H1 (cell line): ENCODE results near the gene GJB4. TPM values are rescaled to one million over a fixed set of nuclear protein-coding genes. Genes with fewer than 3 reads are reported as not detected.

Experiments
- CTCF ChIA-PET: fragments of 300-600 bp; sonication (Branson Sonifier 250); formaldehyde crosslinking; loops from one replicate; lab custom pipeline; 2021; ENCODE audit not compliant: partially characterized antibody; lab: Charles Lee
- POLR2A ChIA-PET: fragments of 300-600 bp; sonication (Branson Sonifier 250); formaldehyde crosslinking; loops from one replicate; lab custom pipeline; 2021; ENCODE audit warnings: inconsistent platforms; ENCODE audit not compliant: partially characterized antibody; lab: Charles Lee
- DNase-seq, 2 experiments: peaks; one replicate each; pipeline versions ENCODE4 v3.0.0 to v3.0.0-alpha.2; 2010 to 2022; ENCODE audit warnings: low spot score in 2 of 2, low read depth in 1 of 2, mixed read lengths in 1 of 2
- FAIRE-seq: peaks from 2 replicates; lab custom pipeline; 2011; peaks lifted over from hg19 to GRCh38; lab: Jason Lieb, UNC
- H2AFZ ChIP-seq: 2 replicates; pipeline ENCODE4 v1.8.1; 2012; ENCODE audit warnings: low read length, inconsistent platforms
- H2AK5ac ChIP-seq: 2 replicates; pipeline ENCODE4 v1.6.1; 2013; ENCODE audit warnings: low read depth, low read length
- H2BK120ac ChIP-seq: replicated peaks from 2 replicates; pipeline ENCODE3; 2013; ENCODE audit warnings: low read depth, low read length, inconsistent platforms
- H2BK12ac ChIP-seq: 2 replicates; pipeline ENCODE4 v1.6.1; 2013; ENCODE audit warnings: low read depth, low read length
- H2BK15ac ChIP-seq: 2 replicates; pipeline ENCODE4 v1.6.1; 2013; ENCODE audit warnings: low read length
- H2BK20ac ChIP-seq: 2 replicates; pipeline ENCODE4 v1.6.1; 2013; ENCODE audit warnings: low read length
- H2BK5ac ChIP-seq: 2 replicates; pipeline ENCODE4 v1.6.1; 2013; ENCODE audit warnings: low read depth, low read length
- H3K14ac ChIP-seq: 2 replicates; pipeline ENCODE4 v1.6.1; 2013; ENCODE audit warnings: inconsistent platforms; ENCODE audit not compliant: insufficient read length
- H3K18ac ChIP-seq: 2 replicates; pipeline ENCODE4 v1.6.1; 2013; ENCODE audit warnings: low read length; ENCODE audit errors: extremely low read depth
- H3K23ac ChIP-seq: 2 replicates; pipeline ENCODE4 v1.6.1; 2013; ENCODE audit warnings: inconsistent platforms; ENCODE audit not compliant: insufficient read length
- H3K23me2 ChIP-seq: 2 replicates; pipeline ENCODE4 v1.6.1; 2013; ENCODE audit warnings: low read depth, low read length
- H3K27ac ChIP-seq: 2 replicates; pipeline ENCODE4 v1.6.1; 2011; ENCODE audit warnings: low read depth, low read length, inconsistent platforms
- H3K27me3 ChIP-seq, 4 experiments: replicated peaks in 1 of 4; 1 replicate in 1 of 4; 2 replicates in 3 of 4; pipeline versions ENCODE4 v1.6.1 to v1.8.1; 2011 to 2013; ENCODE audit warnings: low read length in 3 of 4, mild to moderate bottlenecking in 3 of 4, inconsistent platforms in 2 of 4, mixed read lengths in 2 of 4, moderate library complexity in 1 of 4; ENCODE audit not compliant: control insufficient read depth in 3 of 4, insufficient read depth in 3 of 4; ENCODE audit errors: extremely low read depth in 1 of 4
- H3K36me3 ChIP-seq, 4 experiments: 2 replicates each; pipeline versions ENCODE4 v1.6.1 to v1.8.1; 2011 to 2013; ENCODE audit warnings: mild to moderate bottlenecking in 4 of 4, low read length in 3 of 4, moderate library complexity in 2 of 4, control low read depth in 1 of 4, inconsistent platforms in 1 of 4; ENCODE audit not compliant: insufficient read depth in 4 of 4, control insufficient read depth in 2 of 4
- H3K4ac ChIP-seq: replicated peaks from 2 replicates; pipeline ENCODE3; 2013; ENCODE audit warnings: low read length, low read depth, mixed read lengths, inconsistent platforms; ENCODE audit not compliant: insufficient read length
- H3K4me1 ChIP-seq, 4 experiments: replicated peaks in 1 of 4; 1 replicate in 1 of 4; 2 replicates in 3 of 4; pipeline versions ENCODE4 v1.6.1 to v1.8.1; 2011 to 2013; ENCODE audit warnings: low read length in 3 of 4, inconsistent platforms in 2 of 4, mixed read lengths in 1 of 4; ENCODE audit not compliant: insufficient read depth in 4 of 4, control insufficient read depth in 3 of 4
- H3K4me2 ChIP-seq, 2 experiments: 2 replicates each; pipeline versions ENCODE4 v1.6.1 to v1.8.1; 2011 to 2013; ENCODE audit warnings: low read depth in 2 of 2, low read length in 2 of 2, control low read depth in 1 of 2, inconsistent platforms in 1 of 2, mild to moderate bottlenecking in 1 of 2; ENCODE audit not compliant: insufficient read depth in 1 of 2
- H3K4me3 ChIP-seq, 4 experiments: fragments of 200-600, 300-600 bp in 1 of 4; sonication (generic), shearing (Covaris generic), sonication (Bioruptor Twin) in 1 of 4; 2 replicates each; pipeline versions ENCODE4 v1.5.1 to v1.8.1; 2011 to 2016; ENCODE audit warnings: low read length in 4 of 4, low read depth in 3 of 4, control low read depth in 2 of 4, inconsistent platforms in 2 of 4, mild to moderate bottlenecking in 2 of 4, mixed read lengths in 1 of 4, moderate library complexity in 1 of 4; ENCODE audit not compliant: insufficient read depth in 2 of 4; ENCODE audit errors: extremely low read depth in 1 of 4
- H3K56ac ChIP-seq: replicated peaks from 2 replicates; pipeline ENCODE3; 2013; ENCODE audit warnings: low read depth, mild to moderate bottlenecking, mixed read lengths, low read length, inconsistent platforms; ENCODE audit not compliant: insufficient read length
- H3K79me1 ChIP-seq: 2 replicates; pipeline ENCODE4 v1.6.1; 2013; ENCODE audit warnings: low read depth, low read length, control low read depth
- H3K79me2 ChIP-seq, 2 experiments: 2 replicates each; pipeline versions ENCODE4 v1.6.1 to v1.8.1; 2012 to 2013; ENCODE audit warnings: low read length in 2 of 2, mild to moderate bottlenecking in 2 of 2, inconsistent platforms in 1 of 2; ENCODE audit not compliant: insufficient read depth in 2 of 2, control insufficient read depth in 1 of 2
- H3K9ac ChIP-seq, 4 experiments: replicated peaks in 1 of 4; 1 replicate in 1 of 4; 2 replicates in 3 of 4; pipeline versions ENCODE4 v1.6.1 to v1.8.1; 2011 to 2013; ENCODE audit warnings: low read depth in 3 of 4, low read length in 3 of 4, control low read depth in 2 of 4, mild to moderate bottlenecking in 2 of 4, moderate library complexity in 2 of 4, inconsistent platforms in 1 of 4; ENCODE audit errors: extremely low read depth in 1 of 4
- H3K9me3 ChIP-seq, 2 experiments: 2 replicates each; pipeline versions ENCODE4 v1.6.1 to v1.8.1; 2012 to 2013; ENCODE audit warnings: mild to moderate bottlenecking in 2 of 2, moderate library complexity in 2 of 2, control low read depth in 1 of 2, inconsistent platforms in 1 of 2, low read depth in 1 of 2, low read length in 1 of 2, mixed read lengths in 1 of 2; ENCODE audit not compliant: insufficient read depth in 2 of 2
- H4K20me1 ChIP-seq, 2 experiments: replicated peaks in 1 of 2; 2 replicates each; pipeline versions ENCODE3 to v1.8.1; 2011 to 2013; ENCODE audit warnings: inconsistent platforms in 2 of 2, low read length in 2 of 2, mild to moderate bottlenecking in 1 of 2; ENCODE audit not compliant: insufficient read depth in 2 of 2, control insufficient read depth in 1 of 2
- H4K5ac ChIP-seq: 2 replicates; pipeline ENCODE4 v1.6.1; 2013; ENCODE audit warnings: low read length, low read depth, mixed read lengths, inconsistent platforms; ENCODE audit not compliant: insufficient read length
- H4K8ac ChIP-seq: 2 replicates; pipeline ENCODE4 v1.8.0; 2013; ENCODE audit warnings: mild to moderate bottlenecking, moderate library complexity, low read length, inconsistent platforms; ENCODE audit not compliant: insufficient read depth; ENCODE audit errors: extremely low read depth
- H4K91ac ChIP-seq: replicated peaks from 2 replicates; pipeline ENCODE3; 2013; ENCODE audit warnings: low read length, mixed read lengths, inconsistent platforms; ENCODE audit not compliant: insufficient read length
- BCL11A ChIP-seq, 2 experiments: IDR thresholded peaks; one replicate each; pipeline ENCODE4 v1.6.1; 2011; ENCODE audit warnings: low read depth in 2 of 2, low read length in 2 of 2, mild to moderate bottlenecking in 2 of 2
- CHD2 ChIP-seq: IDR thresholded peaks from 2 replicates; pipeline ENCODE4 v1.6.1; 2012; ENCODE audit warnings: low read length, improper control_type of control experiment
- GABPA ChIP-seq: IDR thresholded peaks from 2 replicates; pipeline ENCODE4 v1.6.1; 2011; ENCODE audit warnings: mild to moderate bottlenecking, low read length, moderate library complexity, borderline replicate concordance; ENCODE audit not compliant: insufficient read depth
- HDAC2 ChIP-seq, 2 experiments: fragments of 300-600 bp in 1 of 2; sonication (generic) in 1 of 2; IDR thresholded peaks; 2 replicates each; pipeline ENCODE4 v1.6.1; 2011 to 2012; ENCODE audit warnings: low read depth in 2 of 2, low read length in 2 of 2, mild to moderate bottlenecking in 2 of 2, moderate library complexity in 2 of 2, borderline replicate concordance in 1 of 2, inconsistent platforms in 1 of 2
- JUND ChIP-seq: IDR thresholded peaks from 2 replicates; pipeline ENCODE4 v1.6.1; 2011; ENCODE audit warnings: mild to moderate bottlenecking, improper control_type of control experiment, low read length
- PHF8 ChIP-seq: fragments of 200-600 bp; sonication (generic); conservative IDR thresholded peaks from 2 replicates; pipeline ENCODE4 v1.7.1; 2012; ENCODE audit warnings: low read depth, mild to moderate bottlenecking, inconsistent platforms, low read length, moderate library complexity
- RAD21 ChIP-seq, 2 experiments: IDR thresholded peaks in 1 of 2; conservative IDR thresholded peaks in 1 of 2; 2 replicates each; pipeline ENCODE4 v1.6.1; 2011; ENCODE audit warnings: low read depth in 2 of 2, low read length in 2 of 2, improper control_type of control experiment in 1 of 2, inconsistent platforms in 1 of 2, mild to moderate bottlenecking in 1 of 2, moderate library complexity in 1 of 2
- RFX5 ChIP-seq: IDR thresholded peaks from 2 replicates; pipeline ENCODE4 v1.6.1; 2011; ENCODE audit warnings: low read depth, low read length, improper control_type of control experiment, borderline replicate concordance
- RNF2 ChIP-seq: fragments of 200-900, 300-1000 bp; sonication (generic); IDR thresholded peaks from 2 replicates; pipeline ENCODE4 v1.7.1; 2016; ENCODE audit warnings: borderline replicate concordance, low read depth, mild to moderate bottlenecking, antibody characterized with exemption, low read length; ENCODE audit not compliant: poor library complexity, severe bottlenecking; ENCODE audit errors: missing control alignments
- TAF1 ChIP-seq: IDR thresholded peaks from 2 replicates; pipeline ENCODE4 v1.6.1; 2011; ENCODE audit warnings: mild to moderate bottlenecking, low read depth, low read length
- TEAD4 ChIP-seq: IDR thresholded peaks from 2 replicates; pipeline ENCODE4 v1.6.1; 2012; ENCODE audit warnings: low read depth, low read length, inconsistent platforms, mixed read lengths
- YY1 ChIP-seq: IDR thresholded peaks from 2 replicates; pipeline ENCODE4 v1.6.1; 2011; ENCODE audit warnings: low read depth, mild to moderate bottlenecking, low read length
- WGBS, 2 experiments: shearing (Covaris generic) in 1 of 2; methylation state at CpG; one replicate each; pipeline versions ENCODE4 v1.1.6 to v1.1.7; 2013 to 2015; ENCODE audit warnings: low lambda C conversion rate in 2 of 2, mixed read lengths in 2 of 2, inconsistent platforms in 1 of 2, low coverage in 1 of 2, missing lambda C conversion rate in 1 of 2; ENCODE audit not compliant: insufficient replicate concordance in 2 of 2, insufficient coverage in 1 of 2, insufficient read length in 1 of 2; ENCODE audit errors: extremely low coverage in 1 of 2, missing lambda C conversion rate in 1 of 2; 5-methylcytosine and 5-hydroxymethylcytosine counted together
- polyA plus RNA-seq, 7 experiments: library from polyadenylated mRNA; depleted of rRNA in 3 of 7; stranded (reverse) in 5 of 7; unstranded in 2 of 7; fragments of >200 nt in 5 of 7; fragments of 200-250 nt in 2 of 7; gene quantifications; 1 replicate in 5 of 7; 2 replicates in 1 of 7; 4 replicates in 1 of 7; pipeline versions ENCODE4 v1.2.1 to v1.2.3, GENCODE V29; 2011 to 2013; ENCODE audit warnings: missing spikeins in 2 of 7, mixed read lengths in 2 of 7
- total RNA-seq: library from RNA; stranded (reverse); fragmentation: NEBNext Ultra II Directional; extraction: Animal tissue kit (Norgen Biotek cat#: 25700); gene quantifications from 2 replicates; pipeline ENCODE4 v1.2.1, GENCODE V29; 2021
- TF ChIP-seq, protein P1 (sequence below): IDR thresholded peaks from 2 replicates; pipeline ENCODE4 v1.6.1; 2012; ENCODE audit warnings: inconsistent platforms

The GJB4 gene
- total and polyA plus RNA-seq, 2 of the 8 experiments (the other 6 are each of a cell fraction or from before 2014, with no cell fraction given): 0.20 to 0.41 TPM

DNA sequence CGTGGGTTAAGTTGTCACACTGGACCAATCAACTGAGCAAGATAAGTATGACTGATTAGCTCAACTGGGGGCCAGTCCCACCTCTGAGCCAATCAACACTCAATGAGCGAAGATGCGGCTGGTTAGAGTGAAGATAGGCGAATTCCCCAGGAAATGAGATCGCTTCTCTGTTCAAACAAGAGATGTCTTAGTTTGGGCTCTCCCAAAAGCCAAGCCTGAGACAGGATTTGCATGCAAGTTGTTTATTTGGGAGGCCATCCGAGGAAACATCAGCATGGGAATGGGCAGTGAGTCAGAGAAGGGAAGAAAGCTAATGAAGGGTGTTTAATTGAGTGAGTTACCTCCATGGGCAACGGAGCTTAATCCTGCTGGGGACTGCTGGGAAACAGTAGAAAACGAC lies 9.5 kb upstream of the GJB4 start:
- Histone ChIP-seq H4K5ac (no peak overlapping the region), H3K9me3 (no peaks in the 10 kb centered on the region), H3K79me2 (no peaks in the 10 kb centered on the region), H3K14ac (no peak overlapping the region), H2BK20ac (no peak overlapping the region), H2BK12ac (no peak overlapping the region), H3K27me3 (no peaks in the 10 kb centered on the region; a peak in 1 of 7 replicates), H2BK5ac (no peak overlapping the region), H3K56ac (no peak overlapping the region), H4K8ac (no peak overlapping the region), H3K4me2 (no peak overlapping the region), H3K23me2 (no peaks in the 10 kb centered on the region; the same call in 1 of the 2 replicates), H3K4me1 (peaks cover 0 to 6% (median 2%) of the 10 kb centered on the region in 4 experiments; a peak in 4 of 7 replicates), H3K27ac (no peak overlapping the region), H3K79me1 (no peaks in the 10 kb centered on the region), H2BK15ac (no peak overlapping the region), H4K20me1 (no peaks in the 10 kb centered on the region), H2BK120ac (no peak overlapping the region), H3K18ac (no peak overlapping the region), H3K9ac (no peak overlapping the region), H3K23ac (no peak overlapping the region), H2AK5ac (no peak overlapping the region), H2AFZ (no peak overlapping the region), H3K4ac (no peak overlapping the region), H3K36me3 (no peaks in the 10 kb centered on the region), H3K4me3 (no peak overlapping the region), H4K91ac (no peak overlapping the region)
- POLR2A ChIA-PET: interaction anchor here (1.0 to 1.2 kb wide), 2 partner anchors 32 to 110 kb away, joined by 3 to 4 read pairs; no protein-coding TSS in a partner anchor
- CTCF ChIA-PET: interaction anchor here (0.7 to 1.9 kb wide), 6 partner anchors 10 to 317 kb away, joined by 3 to 5 read pairs (median 4); partner anchors contain the start of gene GJB4
- FAIRE-seq: peak; percentile 39
- 70% methylated on average over 8 of the region's 8 CpGs; no CpG with 5 or more reads in 1 of the 2 experiments for WGBS, 2 experiments
- DNase-seq: no peak
- TF ChIP-seq YY1 (no peak), GABPA (no peak), RAD21 (IDR thresholded peaks at IDR 0.05 in 1 of 2, conservative IDR thresholded peaks at IDR 0.05 in 1 of 2; ENCODE audit: low read depth in 2 of 2, low read length in 2 of 2) (no peak), JUND (no peak), BCL11A (IDR thresholded peaks at IDR 0.05; ENCODE audit: low read depth in 2 of 2, low read length in 2 of 2) (no peak), PHF8 (no peak), TEAD4 (no peak), TAF1 (no peak), HDAC2 (IDR thresholded peaks at IDR 0.05; ENCODE audit: borderline replicate concordance in 1 of 2, low read depth in 2 of 2, low read length in 2 of 2) (no peak), RNF2 (no peak), RFX5 (no peak), CHD2 (no peak)
- TF ChIP-seq, protein P1, sequence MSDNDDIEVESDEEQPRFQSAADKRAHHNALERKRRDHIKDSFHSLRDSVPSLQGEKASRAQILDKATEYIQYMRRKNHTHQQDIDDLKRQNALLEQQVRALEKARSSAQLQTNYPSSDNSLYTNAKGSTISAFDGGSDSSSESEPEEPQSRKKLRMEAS: no peak
